NCI-H510A (cell line): ENCODE results near the gene GRM4.

Experiments
- DNase-seq: peaks from one replicate; lab custom pipeline; 2025; lab: John Stamatoyannopoulos, UW

Gene GRM4

DNA sequence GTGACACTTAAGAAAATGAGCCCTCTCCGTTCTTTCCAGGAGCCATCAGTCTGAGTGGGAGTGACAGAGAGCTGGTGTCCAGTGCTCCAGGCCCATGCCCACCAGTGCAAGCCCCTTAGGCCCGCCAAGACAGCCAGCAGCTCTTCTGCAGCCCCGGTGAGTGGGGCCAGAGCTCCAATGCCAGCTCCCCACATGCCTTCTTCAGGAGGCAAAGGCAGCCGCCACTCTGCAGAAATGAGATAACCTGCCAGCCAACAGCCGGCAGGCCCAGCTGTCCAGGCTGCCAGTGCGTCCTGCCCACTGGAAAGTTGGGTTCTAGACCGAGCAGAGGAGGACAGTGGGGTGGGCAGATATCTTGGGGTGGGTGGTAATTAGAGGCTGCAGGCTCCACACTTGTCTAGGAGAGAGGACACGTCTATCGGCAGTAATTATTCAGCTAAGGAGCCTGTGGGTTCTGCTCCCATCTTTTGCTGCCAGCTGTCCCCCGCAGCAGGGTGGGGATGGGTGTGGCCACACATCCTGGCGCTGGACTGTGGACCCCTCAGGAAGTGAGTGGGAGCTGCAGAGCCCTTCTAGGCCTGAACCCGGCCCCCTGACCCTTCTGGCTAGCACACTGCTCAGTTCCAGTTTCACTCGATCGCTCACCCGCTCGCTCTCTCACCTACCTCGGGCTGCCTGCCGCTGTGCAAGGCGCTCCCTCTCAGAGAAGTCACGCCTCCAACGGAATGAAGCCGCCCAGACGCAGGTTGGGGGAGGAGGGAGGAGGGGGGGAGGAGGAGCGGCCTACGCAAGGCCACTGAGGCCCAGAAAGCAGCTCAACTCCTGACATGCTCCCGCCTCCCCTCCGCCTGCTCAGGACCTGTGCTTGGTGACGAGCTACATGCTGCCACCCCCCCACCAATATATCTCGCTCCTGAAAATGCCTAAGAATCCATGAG, 3.6 kb downstream of the GRM4 start:
- peak; percentile 83 for DNase-seq

DNA sequence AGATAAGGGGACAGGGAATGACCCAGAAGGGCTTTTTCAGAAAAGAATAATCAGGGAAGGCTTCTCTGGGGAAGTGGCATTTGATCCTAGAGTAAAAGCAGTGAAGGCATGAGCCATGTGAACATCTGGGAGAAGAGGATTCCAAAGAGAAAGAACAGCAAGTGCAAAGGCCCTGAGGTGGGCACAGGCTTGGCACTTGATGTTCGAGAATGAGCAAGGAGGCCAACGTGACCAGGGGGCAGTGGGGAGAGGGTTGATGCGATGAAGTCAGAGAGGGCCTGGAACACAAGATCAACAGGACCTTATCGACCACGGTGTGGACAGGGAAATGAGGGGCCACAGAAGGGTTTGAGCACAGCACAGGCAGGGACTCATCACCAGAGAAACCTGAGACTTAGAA, 5.8 kb downstream of the GRM4 start:
- DNase-seq: no peak

DNA sequence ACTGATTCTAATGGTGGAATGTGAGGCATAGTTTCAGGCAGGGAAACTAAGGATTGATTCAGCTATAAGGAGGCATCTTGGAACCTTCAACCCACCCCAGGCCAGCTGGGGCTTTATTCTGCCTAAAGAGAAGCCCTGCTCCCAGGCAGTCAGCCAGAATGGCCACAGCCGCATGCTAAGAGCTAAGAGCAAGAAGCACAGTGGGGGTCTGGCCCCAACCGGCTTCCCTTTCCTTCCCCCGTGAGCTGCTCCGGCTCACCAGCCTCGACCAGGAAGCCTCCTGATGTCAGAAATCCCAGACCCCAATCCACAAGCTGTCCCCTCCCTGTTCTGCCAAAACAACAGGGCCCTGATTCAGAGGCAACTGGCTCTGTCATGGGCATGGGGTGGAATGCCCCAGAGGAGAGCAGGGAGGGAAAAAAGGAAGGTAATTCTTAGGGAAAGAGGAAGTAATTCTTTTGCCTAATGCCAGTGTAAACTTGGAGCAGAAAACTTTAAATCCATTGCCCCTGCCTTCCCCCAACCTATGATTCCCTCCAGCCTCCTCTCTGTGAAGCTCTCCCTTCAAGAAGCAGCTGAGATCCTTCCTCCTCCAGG, 6.9 kb downstream of the GRM4 start:
- no peak for DNase-seq

DNA sequence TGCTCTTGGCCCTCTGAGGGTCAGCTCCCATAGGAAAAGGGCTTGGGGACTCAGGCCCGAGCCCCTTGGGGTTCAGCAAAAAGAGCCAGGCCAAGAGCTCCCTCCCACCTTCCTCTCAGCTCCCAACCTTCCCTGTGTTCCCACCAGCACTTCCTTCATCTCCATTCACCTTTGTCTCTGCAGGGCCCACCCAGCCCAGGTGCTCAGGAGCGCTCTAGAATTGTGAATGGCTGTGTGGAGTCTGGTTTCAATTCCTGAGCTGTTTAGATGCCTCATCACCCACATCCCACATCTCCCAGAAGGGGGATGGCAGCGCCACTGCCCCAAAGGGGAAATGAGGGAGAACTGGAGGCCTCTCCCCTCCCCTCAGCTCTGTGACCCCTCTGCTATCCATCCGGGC, 7.7 kb downstream of the GRM4 start:
- DNase-seq: no peak

GRCh38 chr6:34135541-34135940, 10.3 kb downstream of the GRM4 start:
- DNase-seq: no peak

DNA sequence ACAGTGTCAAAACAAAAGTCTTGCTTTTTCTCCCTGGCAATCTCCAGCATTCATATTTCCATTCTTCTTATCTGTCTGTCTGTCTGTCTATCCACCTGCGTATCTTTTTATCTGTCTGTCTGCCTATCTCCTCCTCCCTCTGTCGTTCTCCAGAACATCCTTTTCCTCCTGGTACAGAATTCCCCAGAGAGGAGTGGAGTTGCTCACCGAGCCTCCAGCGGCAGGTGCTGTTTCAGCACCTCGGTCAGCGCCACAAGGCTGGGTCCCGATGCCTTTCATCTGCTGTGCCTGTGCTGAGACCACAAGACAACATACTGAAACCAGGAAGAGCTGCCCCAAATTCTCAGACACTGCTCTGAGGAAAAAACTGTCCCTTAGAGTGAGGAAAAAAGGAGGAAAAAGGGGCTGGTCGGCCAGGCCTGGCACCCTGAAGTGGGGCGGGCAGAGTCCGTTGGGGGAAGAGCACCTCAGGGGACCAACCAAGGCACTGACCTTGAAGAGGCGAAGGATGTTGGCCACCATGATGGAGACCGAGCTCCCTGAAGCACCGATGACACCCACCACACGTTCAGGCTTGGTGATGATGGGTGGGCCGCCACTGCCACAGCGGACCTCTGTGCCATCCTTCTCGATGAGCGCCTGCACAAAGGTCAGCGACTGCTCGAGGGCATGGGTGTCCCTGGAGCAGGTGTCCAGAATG, 13.3 kb downstream of the GRM4 start:
- DNase-seq: peak; percentile 72

GRCh38 chr6:34131326-34132290, 14.3 kb downstream of the GRM4 start:
- DNase-seq: no peak

DNA sequence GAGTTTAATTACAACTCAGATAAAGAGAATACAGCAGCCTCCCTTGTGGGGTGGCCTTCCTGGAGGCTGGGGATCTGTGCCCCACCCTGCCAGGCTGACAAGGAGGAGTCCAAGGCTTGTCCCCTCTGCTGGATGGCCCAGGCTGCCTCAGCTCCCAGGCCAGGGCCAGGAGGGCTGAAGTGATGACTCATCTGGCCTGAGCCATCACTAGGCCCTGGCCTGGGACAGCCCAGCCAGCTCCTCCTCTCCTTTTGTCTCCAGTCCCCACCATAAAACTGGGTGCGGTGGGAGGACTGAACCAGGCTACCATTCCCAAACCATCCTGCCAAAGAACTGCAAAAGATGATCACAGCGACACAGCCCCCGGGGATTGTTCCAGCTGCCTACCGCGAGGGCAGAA, 15.0 kb downstream of the GRM4 start:
- no peak for DNase-seq

DNA sequence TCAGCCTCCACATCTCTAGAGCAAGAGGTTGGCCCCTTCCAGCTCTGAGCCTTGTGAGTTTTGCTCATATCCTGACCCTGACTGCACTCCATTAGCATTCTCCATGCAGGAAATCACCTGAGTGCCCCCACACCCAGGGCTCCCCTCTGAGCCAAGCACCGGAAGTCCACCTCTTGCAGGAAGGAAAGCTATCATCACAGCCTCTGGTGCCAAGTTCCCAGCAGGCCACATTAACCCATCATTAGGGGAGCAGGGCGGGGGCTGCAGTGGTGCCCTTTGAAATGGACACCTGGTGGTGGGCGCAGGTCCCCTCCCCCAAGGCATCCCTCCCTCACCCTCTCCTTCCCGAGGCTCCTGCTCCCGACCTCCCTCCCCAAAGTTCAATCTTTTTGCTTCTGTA, 16.1 kb downstream of the GRM4 start:
- no peak for DNase-seq

DNA sequence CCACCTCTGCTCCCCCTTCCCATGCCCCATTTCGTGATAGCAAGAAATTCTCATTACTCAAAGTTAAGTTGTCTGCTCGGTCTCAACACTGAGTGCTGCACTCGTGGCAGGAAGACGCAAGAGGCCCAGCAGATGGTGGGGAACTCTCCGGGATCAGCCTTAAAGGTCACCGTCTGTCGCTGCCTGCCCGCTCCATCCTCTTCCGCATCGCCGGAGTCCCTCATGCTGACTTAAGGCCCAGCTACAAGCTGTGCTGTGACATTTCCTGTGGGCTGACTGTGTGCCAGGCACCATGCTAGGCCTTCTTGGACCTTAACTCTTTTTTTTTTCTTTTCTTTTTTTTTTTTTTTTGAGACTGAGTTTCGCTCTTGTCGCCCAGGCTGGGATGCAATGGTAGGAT, 17.8 kb downstream of the GRM4 start:
- DNase-seq: no peak

- no peak for DNase-seq
These were observed 19.5 kb downstream of the GRM4 start for GRCh38 chr6:34126419-34126818.

GRCh38 chr6:34125939-34126338, 19.9 kb downstream of the GRM4 start:
- DNase-seq: no peak

- DNase-seq: no peak
These were observed 24.8 kb downstream of the GRM4 start for GRCh38 chr6:34120953-34121675.

DNA sequence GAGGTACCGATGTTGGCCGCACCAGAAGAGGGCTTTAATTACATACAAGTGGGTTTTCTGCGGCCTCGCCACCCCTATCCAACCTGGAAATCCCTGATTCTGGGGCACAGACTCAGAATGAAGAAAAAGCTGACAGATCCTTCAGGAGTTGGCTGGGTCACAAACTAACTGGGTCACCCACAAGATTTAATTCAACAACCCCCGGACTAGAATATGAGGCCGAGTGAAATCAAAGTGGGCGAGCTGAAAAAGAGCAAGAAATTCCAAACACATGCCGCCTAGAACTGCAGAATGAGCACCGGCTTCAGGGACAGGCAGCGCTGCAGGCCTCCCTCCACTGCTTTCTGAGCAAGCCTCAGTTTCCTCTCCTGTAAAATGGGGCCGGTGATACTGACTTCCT, 30.0 kb downstream of the GRM4 start:
- no peak for DNase-seq

GRCh38 chr6:34115403-34115795, 30.5 kb downstream of the GRM4 start:
- DNase-seq: no peak

GRCh38 chr6:34114695-34115402, 31.0 kb downstream of the GRM4 start:
- no peak for DNase-seq

GRCh38 chr6:34113532-34113931, 32.4 kb downstream of the GRM4 start:
- DNase-seq: no peak

DNA sequence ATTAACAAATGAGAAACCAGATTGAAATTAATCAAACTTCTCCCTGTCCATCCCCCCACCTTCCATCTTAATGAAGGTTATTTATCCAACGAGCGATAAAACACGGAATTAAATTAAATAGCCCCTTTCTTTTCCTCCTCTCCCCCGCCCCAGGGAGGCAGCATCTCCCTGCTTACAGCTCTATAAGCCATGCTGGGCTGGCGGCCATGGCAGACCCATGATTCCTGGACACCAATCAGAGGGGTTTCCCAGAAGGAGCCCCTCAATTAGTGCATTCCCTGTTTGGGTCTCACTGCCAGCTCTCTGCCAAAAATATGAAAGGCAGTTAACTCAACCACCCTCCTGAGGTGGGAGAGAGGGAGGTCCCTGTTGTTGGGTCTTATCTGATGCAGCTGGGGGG, 33.8 kb downstream of the GRM4 start:
- DNase-seq: no peak

GRCh38 chr6:34110610-34111009, 35.3 kb downstream of the GRM4 start:
- DNase-seq: peak; percentile 52

- no peak for DNase-seq
These were observed 37.7 kb downstream of the GRM4 start for GRCh38 chr6:34108176-34108575.

- no peak for DNase-seq
These were observed 39.0 kb downstream of the GRM4 start for GRCh38 chr6:34106900-34107299.
